Measurements from ENCODE around the gene GRIN3A.
A peak's percentile ranks its signal among the peaks of the same experiment; 100 is the strongest.
"Not testable (repeated sequence)": the region's sequence is repeated elsewhere in the genome, so short reads cannot be mapped to it uniquely, and the experiment has no call there.

GRIN3A gene

GRCh38 chr9:101738566-101739183 is at the start of gene GRIN3A:
Gene GRIN3A, minus strand, starts transcription at chr9:101738647. Its CDS starts 668 bp downstream, at chr9:101737979.
- DNase-seq = no peak

GRCh38 chr9:101787891-101788290 is 49.4 kb upstream of the GRIN3A start:
- DNase-seq = no peak

GRCh38 chr9:101778332-101778731 is 39.9 kb upstream of the GRIN3A start:
- DNase-seq = no peak

GRCh38 chr9:101764472-101764871 is 26.0 kb upstream of the GRIN3A start:
- no peak for DNase-seq

- DNase-seq = no peak
Observed at GRCh38 chr9:101758304-101758930, 20.0 kb upstream of the GRIN3A start.

GRCh38 chr9:101753716-101754115 is 15.3 kb upstream of the GRIN3A start:
- no peak for DNase-seq

- DNase-seq = no peak
Observed at GRCh38 chr9:101751895-101752294, 13.4 kb upstream of the GRIN3A start.

GRCh38 chr9:101739311-101739710 is 864 bp upstream of the GRIN3A start:
- no peak for DNase-seq

GRCh38 chr9:101737705-101738565 is 512 bp downstream of the GRIN3A start:
- no peak for DNase-seq

GRCh38 chr9:101737165-101737704 is 1.2 kb downstream of the GRIN3A start:
- DNase-seq = no peak

- DNase-seq = no peak
Observed at GRCh38 chr9:101736717-101737116, 1.7 kb downstream of the GRIN3A start.

GRCh38 chr9:101731429-101731828 is 7.0 kb downstream of the GRIN3A start:
- no peak for DNase-seq

- peak; percentile 15 for DNase-seq
Observed at GRCh38 chr9:101727612-101728524, 10.6 kb downstream of the GRIN3A start.

- DNase-seq = not testable (repeated sequence)
Observed at GRCh38 chr9:101724271-101724670, 14.2 kb downstream of the GRIN3A start.

- DNase-seq = no peak
Observed at GRCh38 chr9:101718192-101718591, 20.3 kb downstream of the GRIN3A start.

GRCh38 chr9:101716629-101717028 is 21.8 kb downstream of the GRIN3A start:
- DNase-seq = peak; percentile 38

- peak; percentile 9 for DNase-seq
Observed at GRCh38 chr9:101711330-101711941, 27.0 kb downstream of the GRIN3A start.

- no peak for DNase-seq
Observed at GRCh38 chr9:101708855-101709254, 29.6 kb downstream of the GRIN3A start.

GRCh38 chr9:101707721-101708120 is 30.7 kb downstream of the GRIN3A start:
- DNase-seq = no peak

- no peak for DNase-seq
Observed at GRCh38 chr9:101706997-101707396, 31.4 kb downstream of the GRIN3A start.

- no peak for DNase-seq
Observed at GRCh38 chr9:101706261-101706798, 32.1 kb downstream of the GRIN3A start.
